K562 (cell line): ENCODE results near the gene IFT22. TPM values are rescaled to one million over a fixed set of nuclear protein-coding genes. Genes with fewer than 3 reads are reported as not detected.
A peak's percentile ranks its signal among the peaks of the same experiment; 100 is the strongest.

Source experiments
- HEY1 ChIP-seq: fragments of 250-450 bp; sonication (Bioruptor Pico); IDR thresholded peaks from 2 replicates; pipeline ENCODE4 v1.5.0; 2020; ENCODE audit warnings: mild to moderate bottlenecking, moderate library complexity, borderline replicate concordance
- HMGXB4 ChIP-seq: sonication (generic); formaldehyde crosslinking; IDR thresholded peaks from 2 replicates; pipeline ENCODE4 v1.8.1; 2023; ENCODE audit warnings: mild to moderate bottlenecking, missing genetic modification reagents
- PKNOX1 ChIP-seq: fragments of 450-650 bp; IDR thresholded peaks from 2 replicates; pipeline ENCODE4 v1.6.1; 2016
- SREBF1 ChIP-seq: fragments of 150-350 bp; IDR thresholded peaks from 2 replicates; pipeline ENCODE4 v1.6.1; 2014; ENCODE audit warnings: antibody characterized with exemption, low read depth, low read length, borderline replicate concordance
- STAT5A ChIP-seq: IDR thresholded peaks from 2 replicates; pipeline ENCODE4 v1.6.1; 2012; ENCODE audit warnings: low read length, inconsistent platforms, borderline replicate concordance
- ZNF197 ChIP-seq: fragments of 200-800 bp; sonication (Bioruptor generic); IDR thresholded peaks from 2 replicates; pipeline ENCODE4 v1.6.1; 2016; ENCODE audit warnings: low read depth, missing genetic modification characterization, missing compliant biosample characterization
- ZNF445 ChIP-seq: fragments of 250-450 bp; sonication (Bioruptor Pico); IDR thresholded peaks from 2 replicates; pipeline ENCODE4 v1.4.0; 2020; ENCODE audit warnings: low read depth, mild to moderate bottlenecking, moderate library complexity
- polyA plus RNA-seq, 8 experiments: library from polyadenylated mRNA; depleted of rRNA in 4 of 8; stranded (reverse) in 5 of 8; unstranded in 3 of 8; fragments of >200 nt; fragmentation: Nextera tagmentation in 2 of 8; fragmentation: Illumina TruSeq in 1 of 8; extraction: Ambion mirVana in 2 of 8; extraction: Trizol in 1 of 8; gene quantifications; 2 replicates each; pipeline versions ENCODE4 v1.2.1 to v1.2.3, GENCODE V29; 2011 to 2014; ENCODE audit warnings: inconsistent platforms in 1 of 8, missing spikeins in 1 of 8
- total RNA-seq, 7 experiments: library from RNA; depleted of rRNA in 6 of 7; stranded (reverse); fragments of >200 nt in 6 of 7; fragmentation: Illumina TruSeq in 2 of 7; extraction: Trizol in 2 of 7; gene quantifications; 2 replicates each; pipeline versions ENCODE4 v1.2.1 to v1.2.3, GENCODE V29; 2011 to 2021; ENCODE audit warnings: low replicate concordance in 1 of 7
- TF ChIP-seq, protein P1 (sequence below), 2 experiments: fragments of 450-650 bp in 1 of 2; IDR thresholded peaks; 2 replicates each; pipeline ENCODE4 v1.6.1; 2011 to 2017; ENCODE audit warnings: low read depth in 2 of 2, antibody characterized with exemption in 1 of 2, borderline replicate concordance in 1 of 2, low read length in 1 of 2, mild to moderate bottlenecking in 1 of 2, mixed read lengths in 1 of 2; ENCODE audit not compliant: control insufficient read depth in 1 of 2
- TF ChIP-seq, protein P2 (sequence below): sonication (generic); formaldehyde crosslinking; IDR thresholded peaks from 2 replicates; pipeline ENCODE4 v1.8.0; 2022; ENCODE audit warnings: missing genetic modification reagents, mild to moderate bottlenecking, borderline replicate concordance
- TF ChIP-seq, protein P3 (sequence below), 2 experiments: IDR thresholded peaks in 1 of 2; conservative IDR thresholded peaks in 1 of 2; 2 replicates each; pipeline ENCODE4 v1.6.1; 2016; ENCODE audit warnings: low read depth in 2 of 2, mild to moderate bottlenecking in 1 of 2, missing compliant biosample characterization in 1 of 2, missing genetic modification characterization in 1 of 2, moderate library complexity in 1 of 2
- TF ChIP-seq, protein P4 (sequence below), 2 experiments: fragments of 200-800 bp in 1 of 2; sonication (Bioruptor generic) in 1 of 2; sonication (generic) in 1 of 2; formaldehyde crosslinking in 1 of 2; IDR thresholded peaks in 1 of 2; conservative IDR thresholded peaks in 1 of 2; 2 replicates each; pipeline versions ENCODE4 v1.5.0 to v1.6.1; 2016 to 2020; ENCODE audit warnings: missing compliant biosample characterization in 1 of 2, missing genetic modification characterization in 1 of 2, missing genetic modification reagents in 1 of 2

The IFT22 gene
- total and polyA plus RNA-seq, 9 of the 15 experiments (the other 6 are each of a cell fraction or from before 2014, with no cell fraction given), result 6.3 to 18.2 (median 7.7) TPM

- TF ChIP-seq ZNF197, result no peak
- TF ChIP-seq, protein P1, sequence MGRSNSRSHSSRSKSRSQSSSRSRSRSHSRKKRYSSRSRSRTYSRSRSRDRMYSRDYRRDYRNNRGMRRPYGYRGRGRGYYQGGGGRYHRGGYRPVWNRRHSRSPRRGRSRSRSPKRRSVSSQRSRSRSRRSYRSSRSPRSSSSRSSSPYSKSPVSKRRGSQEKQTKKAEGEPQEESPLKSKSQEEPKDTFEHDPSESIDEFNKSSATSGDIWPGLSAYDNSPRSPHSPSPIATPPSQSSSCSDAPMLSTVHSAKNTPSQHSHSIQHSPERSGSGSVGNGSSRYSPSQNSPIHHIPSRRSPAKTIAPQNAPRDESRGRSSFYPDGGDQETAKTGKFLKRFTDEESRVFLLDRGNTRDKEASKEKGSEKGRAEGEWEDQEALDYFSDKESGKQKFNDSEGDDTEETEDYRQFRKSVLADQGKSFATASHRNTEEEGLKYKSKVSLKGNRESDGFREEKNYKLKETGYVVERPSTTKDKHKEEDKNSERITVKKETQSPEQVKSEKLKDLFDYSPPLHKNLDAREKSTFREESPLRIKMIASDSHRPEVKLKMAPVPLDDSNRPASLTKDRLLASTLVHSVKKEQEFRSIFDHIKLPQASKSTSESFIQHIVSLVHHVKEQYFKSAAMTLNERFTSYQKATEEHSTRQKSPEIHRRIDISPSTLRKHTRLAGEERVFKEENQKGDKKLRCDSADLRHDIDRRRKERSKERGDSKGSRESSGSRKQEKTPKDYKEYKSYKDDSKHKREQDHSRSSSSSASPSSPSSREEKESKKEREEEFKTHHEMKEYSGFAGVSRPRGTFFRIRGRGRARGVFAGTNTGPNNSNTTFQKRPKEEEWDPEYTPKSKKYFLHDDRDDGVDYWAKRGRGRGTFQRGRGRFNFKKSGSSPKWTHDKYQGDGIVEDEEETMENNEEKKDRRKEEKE (IDR thresholded peaks at IDR 0.05; ENCODE audit: borderline replicate concordance in 1 of 2, control insufficient read depth in 1 of 2, low read depth in 2 of 2, low read length in 1 of 2), result 0 out of 4 replicates have a peak, but pooled peaks of 1 of the 2 experiments have one; percentile 25
- no peak for TF ChIP-seq SREBF1
- no peak for TF ChIP-seq HMGXB4 (CRISPR knock-in tag)
- TF ChIP-seq HEY1 (CRISPR knock-in tag), result no peak
- peak; percentile 76 for TF ChIP-seq PKNOX1
- TF ChIP-seq ZNF445 (CRISPR knock-in tag), result no peak
- TF ChIP-seq, protein P2, sequence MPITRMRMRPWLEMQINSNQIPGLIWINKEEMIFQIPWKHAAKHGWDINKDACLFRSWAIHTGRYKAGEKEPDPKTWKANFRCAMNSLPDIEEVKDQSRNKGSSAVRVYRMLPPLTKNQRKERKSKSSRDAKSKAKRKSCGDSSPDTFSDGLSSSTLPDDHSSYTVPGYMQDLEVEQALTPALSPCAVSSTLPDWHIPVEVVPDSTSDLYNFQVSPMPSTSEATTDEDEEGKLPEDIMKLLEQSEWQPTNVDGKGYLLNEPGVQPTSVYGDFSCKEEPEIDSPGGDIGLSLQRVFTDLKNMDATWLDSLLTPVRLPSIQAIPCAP (CRISPR knock-in tag), result no peak
- TF ChIP-seq, protein P3, sequence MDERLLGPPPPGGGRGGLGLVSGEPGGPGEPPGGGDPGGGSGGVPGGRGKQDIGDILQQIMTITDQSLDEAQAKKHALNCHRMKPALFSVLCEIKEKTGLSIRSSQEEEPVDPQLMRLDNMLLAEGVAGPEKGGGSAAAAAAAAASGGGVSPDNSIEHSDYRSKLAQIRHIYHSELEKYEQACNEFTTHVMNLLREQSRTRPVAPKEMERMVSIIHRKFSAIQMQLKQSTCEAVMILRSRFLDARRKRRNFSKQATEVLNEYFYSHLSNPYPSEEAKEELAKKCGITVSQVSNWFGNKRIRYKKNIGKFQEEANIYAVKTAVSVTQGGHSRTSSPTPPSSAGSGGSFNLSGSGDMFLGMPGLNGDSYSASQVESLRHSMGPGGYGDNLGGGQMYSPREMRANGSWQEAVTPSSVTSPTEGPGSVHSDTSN (CRISPR knock-in tag; IDR thresholded peaks at IDR 0.05; ENCODE audit: low read depth), result no peak
- TF ChIP-seq, protein P3 (tag; conservative IDR thresholded peaks at IDR 0.05; ENCODE audit: low read depth), result peak; percentile 59
- TF ChIP-seq STAT5A, result peak; percentile 79; the same call in 1 of the 2 replicates
- TF ChIP-seq, protein P4, sequence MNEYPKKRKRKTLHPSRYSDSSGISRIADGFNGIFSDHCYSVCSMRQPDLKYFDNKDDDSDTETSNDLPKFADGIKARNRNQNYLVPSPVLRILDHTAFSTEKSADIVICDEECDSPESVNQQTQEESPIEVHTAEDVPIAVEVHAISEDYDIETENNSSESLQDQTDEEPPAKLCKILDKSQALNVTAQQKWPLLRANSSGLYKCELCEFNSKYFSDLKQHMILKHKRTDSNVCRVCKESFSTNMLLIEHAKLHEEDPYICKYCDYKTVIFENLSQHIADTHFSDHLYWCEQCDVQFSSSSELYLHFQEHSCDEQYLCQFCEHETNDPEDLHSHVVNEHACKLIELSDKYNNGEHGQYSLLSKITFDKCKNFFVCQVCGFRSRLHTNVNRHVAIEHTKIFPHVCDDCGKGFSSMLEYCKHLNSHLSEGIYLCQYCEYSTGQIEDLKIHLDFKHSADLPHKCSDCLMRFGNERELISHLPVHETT (CRISPR knock-in tag; conservative IDR thresholded peaks at IDR 0.05 in 1 of 2, IDR thresholded peaks at IDR 0.05 in 1 of 2), result 0 out of 4 replicates have a peak, but pooled peaks of 1 of the 2 experiments have one; percentile 29
Observed at GRCh38 chr7:101265622-101266516, 55.7 kb downstream of the IFT22 start (continued).
